CD4-positive, alpha-beta T cell treated with Interleukin-6 at 100 ng/mL for 8 hours (primary cell): Measurements from ENCODE around the gene ADIPOR1.
"Not testable (repeated sequence)": the region's sequence is repeated elsewhere in the genome, so short reads cannot be mapped to it uniquely, and the experiment has no call there.

ENCODE experiments used
- DNase-seq: peaks from one replicate; pipeline ENCODE4 v3.0.0-alpha.2; 2020; ENCODE audit warnings: mixed read lengths, low spot score

Gene ADIPOR1

GRCh38 chr1:202936409-202936808, 21.7 kb downstream of the ADIPOR1 start:
- not testable (repeated sequence) for DNase-seq

GRCh38 chr1:202935844-202936243, 22.3 kb downstream of the ADIPOR1 start:
- DNase-seq = no peak

GRCh38 chr1:202934755-202935154, 23.4 kb downstream of the ADIPOR1 start:
- no peak for DNase-seq

- no peak for DNase-seq
Measured at GRCh38 chr1:202932476-202932875, 25.6 kb downstream of the ADIPOR1 start.

GRCh38 chr1:202926581-202927491, 31.3 kb downstream of the ADIPOR1 start, which contains the start of gene KLHL12:
Gene KLHL12, minus strand, starts transcription at chr1:202927234. Its CDS starts 2,072 bp downstream, at chr1:202925162.
- peak; percentile 93 for DNase-seq

GRCh38 chr1:202923533-202923932, 34.6 kb downstream of the ADIPOR1 start:
- DNase-seq = no peak

- no peak for DNase-seq
Measured at GRCh38 chr1:202919615-202920014, 38.5 kb downstream of the ADIPOR1 start.

GRCh38 chr1:202915146-202915545, 43.0 kb downstream of the ADIPOR1 start:
- DNase-seq = no peak

GRCh38 chr1:202912476-202912875, 45.6 kb downstream of the ADIPOR1 start:
- DNase-seq = not testable (repeated sequence)

GRCh38 chr1:202909494-202909893, 48.6 kb downstream of the ADIPOR1 start:
- DNase-seq = no peak

GRCh38 chr1:202908998-202909397, 49.1 kb downstream of the ADIPOR1 start:
- DNase-seq = no peak

GRCh38 chr1:202905331-202905730, 52.8 kb downstream of the ADIPOR1 start:
- DNase-seq = no peak

- not testable (repeated sequence) for DNase-seq
Measured at GRCh38 chr1:202903808-202904207, 54.3 kb downstream of the ADIPOR1 start.

- no peak for DNase-seq
Measured at GRCh38 chr1:202901555-202901954, 56.6 kb downstream of the ADIPOR1 start.

GRCh38 chr1:202892501-202892900, 65.6 kb downstream of the ADIPOR1 start:
- no peak for DNase-seq
